MCF 10A (cell line): ENCODE results near the gene PID1. TPM values are rescaled to one million over a fixed set of nuclear protein-coding genes. Genes with fewer than 3 reads are reported as not detected.

Source experiments
- BruUV-seq: library from RNA; stranded (reverse); fragments of 400-500 nt; replicated peaks from 2 replicates; lab custom pipeline; 2021; lab: Mats Ljungman, UMichigan
- CTCF ChIA-PET: fragments of 300-600 bp; sonication (Branson Sonifier 250); formaldehyde crosslinking; extraction: SDS; loops from one replicate; lab custom pipeline; 2021; ENCODE audit warnings: antibody characterized with exemption, inconsistent platforms; lab: Yijun Ruan, JAX
- POLR2A ChIA-PET: fragments of 300-600, 350-650 bp; sonication (Branson Sonifier 250); formaldehyde crosslinking; extraction: SDS; loops from one replicate; lab custom pipeline; 2020; ENCODE audit warnings: antibody characterized with exemption, inconsistent platforms; lab: Yijun Ruan, JAX
- DNase-seq: peaks from one replicate; pipeline ENCODE4 v3.0.0-alpha.2; 2018; ENCODE audit not compliant: unreplicated experiment
- H3K27ac Mint-ChIP-seq: one replicate; pipeline ENCODE4 v1.8.0; 2022; ENCODE audit warnings: mild to moderate bottlenecking, low read depth, mixed read lengths; ENCODE audit not compliant: unreplicated experiment
- H3K27me3 Mint-ChIP-seq: one replicate; pipeline ENCODE4 v1.8.0; 2022; ENCODE audit warnings: mixed read lengths; ENCODE audit not compliant: insufficient read depth, unreplicated experiment
- H3K36me3 Mint-ChIP-seq: one replicate; pipeline ENCODE4 v1.8.0; 2022; ENCODE audit warnings: mild to moderate bottlenecking, moderate library complexity, mixed read lengths; ENCODE audit not compliant: insufficient read depth, unreplicated experiment
- H3K4me1 Mint-ChIP-seq: one replicate; pipeline ENCODE4 v1.8.0; 2022; ENCODE audit warnings: mixed read lengths; ENCODE audit not compliant: insufficient read depth, unreplicated experiment
- H3K4me3 Mint-ChIP-seq: one replicate; pipeline ENCODE4 v1.8.0; 2022; ENCODE audit warnings: mild to moderate bottlenecking, moderate library complexity, mixed read lengths; ENCODE audit not compliant: unreplicated experiment
- H3K9me3 Mint-ChIP-seq: one replicate; pipeline ENCODE4 v1.8.0; 2022; ENCODE audit warnings: mixed read lengths; ENCODE audit not compliant: unreplicated experiment
- CTCF ChIP-seq: fragments of 200-600 bp; IDR thresholded peaks from one replicate; pipeline ENCODE4 v1.8.0; 2022; ENCODE audit warnings: antibody characterized with exemption, mild to moderate bottlenecking; ENCODE audit not compliant: unreplicated experiment
- intact Hi-C: fragments of 100-400 bp; cut with micrococcal nuclease; formaldehyde crosslinking; loops from 2 replicates; pipeline ENCODE4 v1.14.1; 2022
- total RNA-seq: library from RNA; stranded (reverse); gene quantifications from 2 replicates; pipeline ENCODE4 v1.2.3, GENCODE V29; 2022

Gene PID1
- total RNA-seq, 1 experiment from 2014 or later = 211 TPM

- H3K4me1 Mint-ChIP-seq = peaks cover 9% of the 10 kb centered on the region
- ChIA-PET POLR2A (interaction anchor here (1.8 kb wide), 1 partner anchor 17 kb away, joined by 5 read pairs; no protein-coding TSS in a partner anchor), CTCF (interaction anchor here (0.6 kb wide), 1 partner anchor 378 kb away, joined by 4 read pairs; no protein-coding TSS in a partner anchor)
- DNase-seq = no peak
- BruUV-seq = no TSS peak
- no peak for TF ChIP-seq CTCF
- H3K27me3 Mint-ChIP-seq = no peaks in the 10 kb centered on the region
- peaks cover 8% of the 10 kb centered on the region for H3K9me3 Mint-ChIP-seq
- intact Hi-C loops = no loop called here
- H3K27ac Mint-ChIP-seq = no peak overlapping the region
- H3K36me3 Mint-ChIP-seq = no peaks in the 10 kb centered on the region
- no peak overlapping the region for H3K4me3 Mint-ChIP-seq
These were observed 211.6 kb downstream of the PID1 start for GRCh38 chr2:229059331-229060033.

- H3K9me3 Mint-ChIP-seq = peaks cover 5% of the 10 kb centered on the region
- no peak for TF ChIP-seq CTCF
- no peak for DNase-seq
- ChIA-PET CTCF (interaction anchor here (0.7 kb wide), 1 partner anchor 224 kb away, joined by 3 read pairs; no protein-coding TSS in a partner anchor), POLR2A (no interaction called here)
- no peak overlapping the region for H3K4me3 Mint-ChIP-seq
- no TSS peak for BruUV-seq
- H3K27ac Mint-ChIP-seq = no peak overlapping the region
- H3K4me1 Mint-ChIP-seq = peaks cover 9% of the 10 kb centered on the region
- H3K36me3 Mint-ChIP-seq = no peaks in the 10 kb centered on the region
- intact Hi-C loops = no loop called here
- H3K27me3 Mint-ChIP-seq = no peaks in the 10 kb centered on the region
These were observed 213.0 kb downstream of the PID1 start for GRCh38 chr2:229057976-229058553.

- intact Hi-C loops = no loop called here
- no TSS peak for BruUV-seq
- no peak for DNase-seq
- no peak overlapping the region for H3K27ac Mint-ChIP-seq
- H3K27me3 Mint-ChIP-seq = no peaks in the 10 kb centered on the region
- H3K36me3 Mint-ChIP-seq = no peaks in the 10 kb centered on the region
- no peak for TF ChIP-seq CTCF
- H3K4me3 Mint-ChIP-seq = no peak overlapping the region
- POLR2A ChIA-PET = no interaction called here
- peaks cover 4% of the 10 kb centered on the region for H3K4me1 Mint-ChIP-seq
- no peaks in the 10 kb centered on the region for H3K9me3 Mint-ChIP-seq
- CTCF ChIA-PET = no interaction called here
These were observed 216.8 kb downstream of the PID1 start for GRCh38 chr2:229054311-229054710.

- Mint-ChIP-seq H3K4me3 (no peak overlapping the region), H3K27me3 (no peaks in the 10 kb centered on the region), H3K36me3 (peaks cover 9% of the 10 kb centered on the region), H3K4me1 (peaks cover 7% of the 10 kb centered on the region), H3K27ac (no peak overlapping the region), H3K9me3 (no peaks in the 10 kb centered on the region)
- BruUV-seq = no TSS peak
- no peak for TF ChIP-seq CTCF
- no peak for DNase-seq
- ChIA-PET CTCF (interaction anchor here (0.7 kb wide), 1 partner anchor 386 kb away, joined by 3 read pairs; no protein-coding TSS in a partner anchor), POLR2A (no interaction called here)
- intact Hi-C loops = no loop called here
These were observed 219.3 kb downstream of the PID1 start for GRCh38 chr2:229051798-229052197.
